ENCODE results near the gene FBXW9.

- TF ChIP-seq YY1 (IDR thresholded peaks at IDR 0.05; ENCODE audit: insufficient read depth, insufficient replicate concordance, low read depth, low read length) (no peak), HMG20B (CRISPR knock-in tag; conservative IDR thresholded peaks at IDR 0.05) (no peak), CHD2 (IDR thresholded peaks at IDR 0.05; ENCODE audit: low read depth, low read length) (no peak)
These were observed 49.4 kb downstream of the FBXW9 start for GRCh38 chr19:12647047-12647446.
